HCT116 (cell line): Measurements from ENCODE around the gene CIAO1. TPM values are rescaled to one million over a fixed set of nuclear protein-coding genes. Genes with fewer than 3 reads are reported as not detected.

Experiments
- ATAC-seq: fragments of 200-7000 bp; cut with Tn5 transposase; 2 replicates; pipeline ENCODE4 v1.9.1; 2020; ENCODE audit warnings: mild to moderate bottlenecking, moderate library complexity
- BruUV-seq: library from RNA; stranded (reverse); fragments of 400-500 nt; replicated peaks from 2 replicates; lab custom pipeline; 2021; lab: Mats Ljungman, UMichigan
- CTCF ChIA-PET: fragments of 300-600 bp; sonication (Branson Sonifier 250); formaldehyde crosslinking; loops from one replicate; lab custom pipeline; 2021; ENCODE audit warnings: antibody characterized with exemption; lab: Charles Lee
- POLR2A ChIA-PET: fragments of 300-600, 350-600 bp; sonication (Branson Sonifier 250); formaldehyde crosslinking; loops from one replicate; lab custom pipeline; 2021; ENCODE audit warnings: antibody characterized with exemption; lab: Charles Lee
- RAD21 ChIA-PET, 2 experiments: fragments of 300-600 bp; sonication (Branson Sonifier 250); formaldehyde crosslinking; loops; one replicate each; lab custom pipeline; 2023; ENCODE audit warnings: low total read pairs in 2 of 2; ENCODE audit not compliant: uncharacterized antibody in 2 of 2, unreplicated experiment in 2 of 2, low non-redundant PET in 1 of 2; lab: Charles Lee
- DNase-seq: peaks from one replicate; pipeline ENCODE4 v3.0.0-alpha.2; 2010; ENCODE audit warnings: low read depth, low spot score
- H2AFZ ChIP-seq: fragments of 200-600 bp; shearing (Covaris generic), sonication (generic); 2 replicates; pipeline ENCODE4 v1.6.1; 2017; ENCODE audit warnings: low read depth, mixed run types, mixed read lengths, antibody characterized with exemption, low read length; ENCODE audit not compliant: poor library complexity, severe bottlenecking
- H3K27ac ChIP-seq: 2 replicates; pipeline ENCODE4 v1.5.1; 2012; ENCODE audit warnings: low read depth, low read length
- H3K27me3 ChIP-seq: fragments of 200-600 bp; sonication (generic); 2 replicates; pipeline ENCODE4 v1.6.1; 2016; ENCODE audit warnings: mixed run types, low read length, mixed read lengths; ENCODE audit not compliant: insufficient read depth
- H3K36me3 ChIP-seq, 2 experiments: fragments of 200-500 bp in 1 of 2; fragments of 200-600 bp in 1 of 2; sonication (Bioruptor generic) in 1 of 2; sonication (generic) in 1 of 2; 2 replicates each; pipeline versions ENCODE4 v1.5.1 to v1.6.1; 2014 to 2016; ENCODE audit warnings: low read length in 2 of 2, inconsistent platforms in 1 of 2, mixed read lengths in 1 of 2, mixed run types in 1 of 2; ENCODE audit not compliant: insufficient read depth in 2 of 2, control insufficient read depth in 1 of 2
- H3K4me1 ChIP-seq, 2 experiments: fragments of 200-600 bp in 1 of 2; sonication (generic) in 1 of 2; 2 replicates each; pipeline versions ENCODE4 v1.5.1 to v1.6.1; 2012 to 2017; ENCODE audit warnings: low read length in 2 of 2, inconsistent platforms in 1 of 2, mild to moderate bottlenecking in 1 of 2, mixed read lengths in 1 of 2, mixed run types in 1 of 2, moderate library complexity in 1 of 2; ENCODE audit not compliant: insufficient read depth in 2 of 2, control insufficient read depth in 1 of 2
- H3K4me2 ChIP-seq: fragments of 200-600 bp; sonication (generic); 2 replicates; pipeline ENCODE4 v1.6.1; 2017; ENCODE audit warnings: mixed run types, low read length, mixed read lengths
- H3K4me3 ChIP-seq, 2 experiments: fragments of 200-600 bp in 1 of 2; sonication (generic) in 1 of 2; replicated peaks in 1 of 2; 2 replicates each; pipeline ENCODE4 v1.5.1; 2011 to 2016; ENCODE audit warnings: low read length in 2 of 2, control low read depth in 1 of 2, low read depth in 1 of 2, mild to moderate bottlenecking in 1 of 2, mixed read lengths in 1 of 2, mixed run types in 1 of 2
- H3K79me2 ChIP-seq: fragments of 200-600 bp; sonication (generic); 2 replicates; pipeline ENCODE4 v1.6.1; 2017; ENCODE audit warnings: mild to moderate bottlenecking, mixed run types, low read length, moderate library complexity, mixed read lengths; ENCODE audit not compliant: insufficient read depth
- H3K9ac ChIP-seq: fragments of 200-600 bp; sonication (generic); 2 replicates; pipeline ENCODE4 v1.6.1; 2016; ENCODE audit warnings: low read length, mixed read lengths
- H3K9me2 ChIP-seq: fragments of 200-600 bp; sonication (generic), shearing (Covaris generic); 2 replicates; pipeline ENCODE4 v1.6.1; 2017; ENCODE audit warnings: mixed run types, mild to moderate bottlenecking, moderate library complexity; ENCODE audit not compliant: insufficient read depth
- H3K9me3 ChIP-seq, 2 experiments: fragments of 200-500 bp in 1 of 2; fragments of 200-600 bp in 1 of 2; sonication (Bioruptor generic) in 1 of 2; sonication (generic) in 1 of 2; 2 replicates each; pipeline ENCODE4 v1.6.1; 2014 to 2017; ENCODE audit warnings: low read length in 2 of 2, mixed read lengths in 2 of 2, inconsistent platforms in 1 of 2, low read depth in 1 of 2, mild to moderate bottlenecking in 1 of 2, mixed run types in 1 of 2, moderate library complexity in 1 of 2; ENCODE audit not compliant: control insufficient read depth in 1 of 2, insufficient read depth in 1 of 2
- H4K20me1 ChIP-seq: fragments of 200-600 bp; sonication (generic), shearing (Covaris generic); 2 replicates; pipeline ENCODE4 v1.6.1; 2017; ENCODE audit warnings: mixed run types, mild to moderate bottlenecking, moderate library complexity; ENCODE audit not compliant: insufficient read depth
- ATF3 ChIP-seq: IDR thresholded peaks from 2 replicates; pipeline ENCODE4 v1.6.1; 2012
- CBX3 ChIP-seq: IDR thresholded peaks from 2 replicates; pipeline ENCODE4 v1.6.1; 2012; ENCODE audit warnings: low read depth
- CEBPB ChIP-seq: IDR thresholded peaks from 2 replicates; pipeline ENCODE4 v1.6.1; 2012; ENCODE audit warnings: low read depth
- EGR1 ChIP-seq: IDR thresholded peaks from 2 replicates; pipeline ENCODE4 v1.6.1; 2012; ENCODE audit warnings: low read depth
- EZH2 ChIP-seq: fragments of 200-600 bp; sonication (generic); IDR thresholded peaks from 2 replicates; pipeline ENCODE4 v1.6.1; 2017; ENCODE audit warnings: antibody characterized with exemption, mixed run types
- EZH2phosphoT487 ChIP-seq: fragments of 200-600 bp; IDR thresholded peaks from 2 replicates; pipeline ENCODE4 v1.6.1; 2018; ENCODE audit warnings: antibody characterized with exemption, borderline replicate concordance
- FOSL1 ChIP-seq: IDR thresholded peaks from 2 replicates; pipeline ENCODE4 v1.6.1; 2012; ENCODE audit warnings: low read depth
- POLR2A ChIP-seq: IDR thresholded peaks from 2 replicates; pipeline ENCODE4 v1.7.0; 2011; ENCODE audit warnings: borderline replicate concordance; ENCODE audit not compliant: insufficient read depth, insufficient read length; ENCODE audit errors: extremely low read depth
- POLR2AphosphoS5 ChIP-seq: IDR thresholded peaks from 2 replicates; pipeline ENCODE4 v1.6.1; 2011; ENCODE audit warnings: mild to moderate bottlenecking, low read depth, low read length, moderate library complexity
- REST ChIP-seq: IDR thresholded peaks from 2 replicates; pipeline ENCODE4 v1.6.1; 2012; ENCODE audit warnings: low read depth
- SIN3A ChIP-seq: IDR thresholded peaks from 2 replicates; pipeline ENCODE4 v1.6.1; 2012; ENCODE audit warnings: low read depth
- SP1 ChIP-seq: IDR thresholded peaks from 2 replicates; pipeline ENCODE4 v1.6.1; 2012; ENCODE audit warnings: low read depth
- SRF ChIP-seq: IDR thresholded peaks from 2 replicates; pipeline ENCODE4 v1.6.1; 2012; ENCODE audit warnings: low read depth
- TCF7L2 ChIP-seq: IDR thresholded peaks from 2 replicates; pipeline ENCODE4 v1.7.0; 2011; ENCODE audit warnings: borderline replicate concordance, inconsistent platforms; ENCODE audit not compliant: insufficient read depth, insufficient read length; ENCODE audit errors: extremely low read depth
- YY1 ChIP-seq: IDR thresholded peaks from 2 replicates; pipeline ENCODE4 v1.6.1; 2011; ENCODE audit warnings: low read length, low read depth, moderate library complexity, mild to moderate bottlenecking; ENCODE audit not compliant: insufficient replicate concordance; ENCODE audit errors: extremely low read depth
- ZFX ChIP-seq: fragments of 450-650 bp; IDR thresholded peaks from 2 replicates; pipeline ENCODE4 v1.6.1; 2017
- ZNF274 ChIP-seq: fragments of 200-500 bp; sonication (Bioruptor generic); IDR thresholded peaks from 2 replicates; pipeline ENCODE4 v1.6.1; 2014; ENCODE audit warnings: mild to moderate bottlenecking, low read depth, low read length, inconsistent platforms
- intact Hi-C: fragments of 100-400 bp; cut with micrococcal nuclease; formaldehyde crosslinking; loops from 2 replicates; pipeline ENCODE4 v1.10.0; 2022
- total RNA-seq: library from RNA; stranded (reverse); gene quantifications from one replicate; pipeline ENCODE4 v1.2.1, GENCODE V29; 2021; ENCODE audit not compliant: unreplicated experiment
- TF ChIP-seq, protein P1 (sequence below): IDR thresholded peaks from 2 replicates; pipeline ENCODE4 v1.6.1; 2012
- TF ChIP-seq, protein P2 (sequence below): IDR thresholded peaks from 2 replicates; pipeline ENCODE4 v1.6.1; 2011; ENCODE audit warnings: mild to moderate bottlenecking, low read length, moderate library complexity; ENCODE audit not compliant: insufficient replicate concordance; ENCODE audit errors: extremely low read depth

CIAO1 gene
- total RNA-seq, 1 experiment from 2014 or later = 76.8 TPM

GRCh38 chr2:96241900-96242611 lies 24.0 kb upstream of the CIAO1 start:
- Histone ChIP-seq H3K27me3 (no peaks in the 10 kb centered on the region), H2AFZ (no peak overlapping the region), H3K36me3 (no peaks in the 10 kb centered on the region), H3K9me2 (no peaks in the 10 kb centered on the region), H3K9ac (no peak overlapping the region), H3K4me3 (no peak overlapping the region), H3K27ac (no peak overlapping the region), H3K4me1 (peaks cover 0 to 3% of the 10 kb centered on the region in 2 experiments; a peak in 1 of 4 replicates), H4K20me1 (no peaks in the 10 kb centered on the region), H3K4me2 (no peak overlapping the region), H3K9me3 (no peaks in the 10 kb centered on the region), H3K79me2 (no peaks in the 10 kb centered on the region)
- CTCF ChIA-PET = no interaction called here
- no peak for ATAC-seq
- no peak for DNase-seq
- no TSS peak for BruUV-seq
- POLR2A ChIA-PET = no interaction called here
- RAD21 ChIA-PET = no interaction called here
- intact Hi-C loops = no loop called here
- TF ChIP-seq YY1 = no peak
- no peak for TF ChIP-seq SP1
- no peak for TF ChIP-seq TCF7L2
- no peak for TF ChIP-seq SRF
- no peak for TF ChIP-seq EGR1
- TF ChIP-seq, protein P1, sequence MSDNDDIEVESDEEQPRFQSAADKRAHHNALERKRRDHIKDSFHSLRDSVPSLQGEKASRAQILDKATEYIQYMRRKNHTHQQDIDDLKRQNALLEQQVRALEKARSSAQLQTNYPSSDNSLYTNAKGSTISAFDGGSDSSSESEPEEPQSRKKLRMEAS = no peak
- no peak for TF ChIP-seq ZFX
- TF ChIP-seq SIN3A = no peak
- no peak for TF ChIP-seq EZH2phosphoT487
- no peak for TF ChIP-seq ZNF274
- no peak for TF ChIP-seq POLR2A
- no peak for TF ChIP-seq POLR2AphosphoS5
- TF ChIP-seq FOSL1 = no peak
- TF ChIP-seq EZH2 = no peak
- TF ChIP-seq CEBPB = no peak
- TF ChIP-seq ATF3 = no peak
- TF ChIP-seq REST = no peak
- TF ChIP-seq CBX3 = no peak
- TF ChIP-seq, protein P2, sequence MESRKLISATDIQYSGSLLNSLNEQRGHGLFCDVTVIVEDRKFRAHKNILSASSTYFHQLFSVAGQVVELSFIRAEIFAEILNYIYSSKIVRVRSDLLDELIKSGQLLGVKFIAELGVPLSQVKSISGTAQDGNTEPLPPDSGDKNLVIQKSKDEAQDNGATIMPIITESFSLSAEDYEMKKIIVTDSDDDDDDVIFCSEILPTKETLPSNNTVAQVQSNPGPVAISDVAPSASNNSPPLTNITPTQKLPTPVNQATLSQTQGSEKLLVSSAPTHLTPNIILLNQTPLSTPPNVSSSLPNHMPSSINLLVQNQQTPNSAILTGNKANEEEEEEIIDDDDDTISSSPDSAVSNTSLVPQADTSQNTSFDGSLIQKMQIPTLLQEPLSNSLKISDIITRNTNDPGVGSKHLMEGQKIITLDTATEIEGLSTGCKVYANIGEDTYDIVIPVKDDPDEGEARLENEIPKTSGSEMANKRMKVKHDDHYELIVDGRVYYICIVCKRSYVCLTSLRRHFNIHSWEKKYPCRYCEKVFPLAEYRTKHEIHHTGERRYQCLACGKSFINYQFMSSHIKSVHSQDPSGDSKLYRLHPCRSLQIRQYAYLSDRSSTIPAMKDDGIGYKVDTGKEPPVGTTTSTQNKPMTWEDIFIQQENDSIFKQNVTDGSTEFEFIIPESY = no peak
